B cell (primary cell): Measurements from ENCODE around the gene PHC2. TPM values are rescaled to one million over a fixed set of nuclear protein-coding genes. Genes with fewer than 3 reads are reported as not detected.

Experiments
- ATAC-seq: fragments of 200-7000 bp; cut with Tn5 transposase; one replicate; pipeline ENCODE4 v1.10.0; 2021; ENCODE audit warnings: low read depth, mild to moderate bottlenecking, moderate number of reproducible peaks, moderate library complexity
- CTCF ChIA-PET: fragments of 350-600 bp; sonication (Branson Sonifier 250); formaldehyde crosslinking; loops from one replicate; lab custom pipeline; 2021; ENCODE audit warnings: antibody characterized with exemption, inconsistent platforms; lab: Charles Lee
- POLR2A ChIA-PET: fragments of 350-600 bp; sonication (Branson Sonifier 250); formaldehyde crosslinking; loops from one replicate; lab custom pipeline; 2021; ENCODE audit warnings: antibody characterized with exemption; lab: Charles Lee
- DNase-seq: peaks from one replicate; pipeline ENCODE4 v3.0.0; 2013
- H2AFZ ChIP-seq: 2 replicates; pipeline ENCODE4 v1.6.1; 2012; ENCODE audit warnings: mild to moderate bottlenecking, low read depth, low read length; ENCODE audit not compliant: insufficient read depth, poor library complexity, severe bottlenecking
- H3K27ac ChIP-seq, 2 donors: 1 replicate in 1 of 2; 2 replicates in 1 of 2; pipeline ENCODE4 v1.5.1; 2012 to 2013; ENCODE audit warnings: low read length in 2 of 2, mild to moderate bottlenecking in 2 of 2, moderate library complexity in 1 of 2
- H3K27me3 ChIP-seq, 4 experiments: fragments of 200-600 bp in 1 of 4; sonication (generic) in 1 of 4; replicated peaks in 1 of 4; 1 replicate in 2 of 4; 2 replicates in 2 of 4; pipeline versions ENCODE4 v1.6.1 to v1.7.0; 2013 to 2016; ENCODE audit warnings: low read length in 3 of 4, mild to moderate bottlenecking in 2 of 4, mixed read lengths in 1 of 4, moderate library complexity in 1 of 4; ENCODE audit not compliant: insufficient read depth in 4 of 4, control insufficient read depth in 3 of 4; ENCODE audit errors: control extremely low read depth in 1 of 4
- H3K36me3 ChIP-seq, 2 experiments: replicated peaks in 1 of 2; 1 replicate in 1 of 2; 2 replicates in 1 of 2; pipeline versions ENCODE4 v1.6.1 to v1.7.1; 2013; ENCODE audit warnings: low read length in 1 of 2; ENCODE audit not compliant: insufficient read depth in 2 of 2, control insufficient read depth in 1 of 2; ENCODE audit errors: control extremely low read depth in 1 of 2, extremely low read depth in 1 of 2
- H3K4me1 ChIP-seq, 2 donors: fragments of 200-600 bp in 1 of 2; sonication (generic) in 1 of 2; 1 replicate in 1 of 2; 2 replicates in 1 of 2; pipeline versions ENCODE4 v1.5.1 to v1.6.1; 2013 to 2017; ENCODE audit warnings: low read length in 2 of 2; ENCODE audit not compliant: control insufficient read depth in 2 of 2, insufficient read depth in 2 of 2
- H3K4me2 ChIP-seq: replicated peaks from 2 replicates; pipeline ENCODE3; 2012; ENCODE audit warnings: mild to moderate bottlenecking, low read depth, low read length; ENCODE audit not compliant: poor library complexity, severe bottlenecking
- H3K4me3 ChIP-seq, 5 experiments: fragments of 200-600 bp in 1 of 5; sonication (generic) in 1 of 5; 1 replicate in 3 of 5; 2 replicates in 2 of 5; pipeline versions ENCODE4 v1.5.1 to v1.7.0; 2011 to 2016; ENCODE audit warnings: low read length in 4 of 5, mild to moderate bottlenecking in 4 of 5, low read depth in 2 of 5, control low read depth in 1 of 5, moderate library complexity in 1 of 5; ENCODE audit not compliant: insufficient read depth in 1 of 5; ENCODE audit errors: control extremely low read depth in 1 of 5, extremely low read depth in 1 of 5
- H3K79me2 ChIP-seq: fragments of 200-600 bp; sonication (generic); one replicate; pipeline ENCODE4 v1.6.0; 2016; ENCODE audit warnings: low read length; ENCODE audit not compliant: control insufficient read depth, insufficient read depth
- H3K9ac ChIP-seq: fragments of 200-600 bp; sonication (generic); 2 replicates; pipeline ENCODE4 v1.6.1; 2017; ENCODE audit warnings: mild to moderate bottlenecking, low read length, moderate library complexity
- H3K9me3 ChIP-seq, 3 donors: one replicate each; pipeline versions ENCODE4 v1.6.1 to v1.7.1; 2013; ENCODE audit warnings: low read length in 2 of 3; ENCODE audit not compliant: control insufficient read depth in 2 of 3, insufficient read depth in 1 of 3; ENCODE audit errors: control extremely low read depth in 1 of 3
- H4K20me1 ChIP-seq: 2 replicates; pipeline ENCODE4 v1.6.0; 2012; ENCODE audit warnings: mild to moderate bottlenecking, low read length; ENCODE audit not compliant: insufficient read depth, control insufficient read depth, poor library complexity, severe bottlenecking
- H3K27ac Mint-ChIP-seq: one replicate; pipeline ENCODE4 v1.8.0; 2021; ENCODE audit warnings: mixed read lengths
- H3K27me3 Mint-ChIP-seq: one replicate; pipeline ENCODE4 v1.8.0; 2021; ENCODE audit warnings: mixed read lengths
- H3K4me1 Mint-ChIP-seq: one replicate; pipeline ENCODE4 v1.8.0; 2021; ENCODE audit warnings: mixed read lengths
- H3K4me3 Mint-ChIP-seq: one replicate; pipeline ENCODE4 v1.8.0; 2021; ENCODE audit warnings: mixed read lengths
- H3K9me3 Mint-ChIP-seq: one replicate; pipeline ENCODE4 v1.8.0; 2022; ENCODE audit warnings: mixed read lengths; ENCODE audit not compliant: insufficient read depth
- CTCF ChIP-seq: fragments of 200-600 bp; IDR thresholded peaks from one replicate; pipeline ENCODE4 v1.8.0; 2022; ENCODE audit warnings: antibody characterized with exemption, mild to moderate bottlenecking
- EZH2 ChIP-seq: IDR thresholded peaks from 2 replicates; pipeline ENCODE4 v1.6.1; 2012; ENCODE audit warnings: borderline replicate concordance, low read depth, mild to moderate bottlenecking, moderate library complexity, low read length; ENCODE audit not compliant: insufficient read depth, poor library complexity, severe bottlenecking
- WGBS: methylation state at CpG from one replicate; pipeline ENCODE4 v1.1.5; 2013; ENCODE audit warnings: missing lambda C conversion rate; ENCODE audit not compliant: insufficient coverage; 5-methylcytosine and 5-hydroxymethylcytosine counted together
- intact Hi-C: fragments of 100-400 bp; cut with micrococcal nuclease; formaldehyde crosslinking; loops from one replicate; pipeline ENCODE4 v1.10.0; 2022
- polyA plus RNA-seq: library from polyadenylated mRNA; depleted of rRNA; stranded (reverse); fragments of >200 nt; gene quantifications from 2 replicates; pipeline ENCODE4 v1.2.3, GENCODE V29; 2012
- total RNA-seq, 2 donors: library from RNA; stranded (reverse); fragments of 120-200 nt in 1 of 2; gene quantifications; 1 replicate in 1 of 2; 2 replicates in 1 of 2; pipeline versions ENCODE4 v1.2.3 to v1.2.4, GENCODE V29; 2013 to 2022

PHC2 gene
- total and polyA plus RNA-seq, 2 donors (not counting 1 experiment from before 2014, with no cell fraction given): 23.1 to 23.4 TPM

- Histone ChIP-seq H3K9me3 (no peaks in the 10 kb centered on the region), H3K4me2 (no peak overlapping the region), H2AFZ (no peak overlapping the region), H3K9ac (no peak overlapping the region), H3K4me3 (no peak overlapping the region), H3K27ac (no peak overlapping the region), H4K20me1 (no peaks in the 10 kb centered on the region), H3K4me1 (no peaks in the 10 kb centered on the region), H3K79me2 (no peaks in the 10 kb centered on the region), H3K36me3 (no peaks in the 10 kb centered on the region), H3K27me3 (no peaks in the 10 kb centered on the region)
- no peaks in the 10 kb centered on the region for H3K9me3 Mint-ChIP-seq
- DNase-seq: no peak
- no peaks in the 10 kb centered on the region for H3K4me1 Mint-ChIP-seq
- ATAC-seq: no peak
- ChIA-PET POLR2A (no interaction called here), CTCF (no interaction called here)
- TF ChIP-seq EZH2: no peak
- TF ChIP-seq CTCF: no peak
- H3K27me3 Mint-ChIP-seq: peaks cover 6% of the 10 kb centered on the region
- no peak overlapping the region for H3K27ac Mint-ChIP-seq
- intact Hi-C loops: no loop called here
- no peak overlapping the region for H3K4me3 Mint-ChIP-seq
- 86% methylated on average over 2 of the region's 2 CpGs for WGBS
These were observed 114.3 kb downstream of the PHC2 start for GRCh38 chr1:33316601-33317000.

GRCh38 chr1:33314416-33314815 lies 116.5 kb downstream of the PHC2 start:
- Histone ChIP-seq H2AFZ (no peak overlapping the region), H3K4me1 (no peaks in the 10 kb centered on the region), H3K27ac (no peak overlapping the region), H3K27me3 (no peaks in the 10 kb centered on the region), H4K20me1 (no peaks in the 10 kb centered on the region), H3K79me2 (no peaks in the 10 kb centered on the region), H3K36me3 (no peaks in the 10 kb centered on the region), H3K9ac (no peak overlapping the region), H3K4me2 (no peak overlapping the region), H3K4me3 (no peak overlapping the region), H3K9me3 (no peaks in the 10 kb centered on the region)
- Mint-ChIP-seq H3K4me3 (no peak overlapping the region), H3K9me3 (no peaks in the 10 kb centered on the region), H3K27me3 (peaks cover 12% of the 10 kb centered on the region), H3K4me1 (no peaks in the 10 kb centered on the region), H3K27ac (no peak overlapping the region)
- WGBS: 87% methylated on average over 9 of the region's 9 CpGs
- CTCF ChIA-PET: interaction anchor here (3.0 kb wide), 1 partner anchor 19 kb away, joined by 18 read pairs; no protein-coding TSS in a partner anchor
- no peak for DNase-seq
- TF ChIP-seq CTCF (no peak), EZH2 (no peak)
- intact Hi-C loops: no loop called here
- ATAC-seq: no peak
- POLR2A ChIA-PET: no interaction called here
